Smooth muscle cell (in vitro differentiated cells): ENCODE measurements around the gene ARHGAP10. TPM values are rescaled to one million over a fixed set of nuclear protein-coding genes. Genes with fewer than 3 reads are reported as not detected.

ENCODE experiments used
- DNase-seq: peaks from one replicate; lab custom pipeline; 2025; ENCODE audit not compliant: unreplicated experiment; lab: John Stamatoyannopoulos, UW
- H2AFZ ChIP-seq: fragments of 200-600 bp; sonication (generic); 2 replicates; pipeline ENCODE4 v1.6.0; 2016; ENCODE audit warnings: antibody characterized with exemption, low read depth, mild to moderate bottlenecking
- H3F3A ChIP-seq: fragments of 200-600 bp; sonication (generic); 2 replicates; pipeline ENCODE4 v1.6.0; 2017; ENCODE audit warnings: antibody characterized with exemption, low read depth
- H3K27ac ChIP-seq: fragments of 200-600 bp; sonication (generic); 2 replicates; pipeline ENCODE4 v1.5.1; 2016; ENCODE audit warnings: low read depth, mild to moderate bottlenecking
- H3K27me3 ChIP-seq: fragments of 200-600 bp; sonication (generic); 2 replicates; pipeline ENCODE4 v1.6.1; 2016; ENCODE audit warnings: low read depth, mild to moderate bottlenecking
- H3K36me3 ChIP-seq: fragments of 200-600 bp; sonication (generic); 2 replicates; pipeline ENCODE4 v1.5.1; 2016; ENCODE audit warnings: low read depth
- H3K4me1 ChIP-seq: fragments of 200-600 bp; sonication (generic); 2 replicates; pipeline ENCODE4 v1.5.1; 2016; ENCODE audit warnings: low read depth
- H3K4me2 ChIP-seq: fragments of 200-600 bp; sonication (generic); 2 replicates; pipeline ENCODE4 v1.6.0; 2016; ENCODE audit warnings: mild to moderate bottlenecking
- H3K4me3 ChIP-seq: fragments of 200-600 bp; sonication (generic); 2 replicates; pipeline ENCODE4 v1.5.1; 2016; ENCODE audit warnings: mild to moderate bottlenecking
- H3K79me2 ChIP-seq: fragments of 200-600 bp; sonication (generic); 2 replicates; pipeline ENCODE4 v1.6.0; 2016; ENCODE audit warnings: low read depth, mild to moderate bottlenecking
- H3K9ac ChIP-seq: fragments of 200-600 bp; sonication (generic); 2 replicates; pipeline ENCODE4 v1.6.0; 2016; ENCODE audit warnings: low read depth
- H3K9me3 ChIP-seq: fragments of 200-600 bp; sonication (generic); replicated peaks from 2 replicates; pipeline ENCODE4 v1.5.1; 2016; ENCODE audit warnings: low read depth
- H4K20me1 ChIP-seq: fragments of 200-600 bp; sonication (generic); 2 replicates; pipeline ENCODE4 v1.6.0; 2016; ENCODE audit warnings: low read depth
- WGBS: methylation state at CpG from one replicate; pipeline ENCODE4 v1.1.7; 2016; ENCODE audit warnings: low lambda C conversion rate; 5-methylcytosine and 5-hydroxymethylcytosine counted together
- polyA plus RNA-seq: library from polyadenylated mRNA; unstranded; fragments of >200 nt; fragmentation: Nextera tagmentation; extraction: Ambion mirVana; gene quantifications from 2 replicates; pipeline ENCODE4 v1.2.1, GENCODE V29; 2016
- total RNA-seq: library from RNA; depleted of rRNA; stranded (reverse); fragments of >200 nt; gene quantifications from 2 replicates; pipeline ENCODE4 v1.2.3, GENCODE V29; 2014
- TF ChIP-seq, protein P1 (sequence below): fragments of 200-600 bp; sonication (generic); IDR thresholded peaks from 2 replicates; pipeline ENCODE4 v1.5.1; 2017; ENCODE audit warnings: borderline replicate concordance, mild to moderate bottlenecking, antibody characterized with exemption; ENCODE audit not compliant: insufficient read depth, poor library complexity, severe bottlenecking

ARHGAP10 gene
- total and polyA plus RNA-seq, 2 experiments from 2014 or later: 6.2 to 11.6 TPM

DNA sequence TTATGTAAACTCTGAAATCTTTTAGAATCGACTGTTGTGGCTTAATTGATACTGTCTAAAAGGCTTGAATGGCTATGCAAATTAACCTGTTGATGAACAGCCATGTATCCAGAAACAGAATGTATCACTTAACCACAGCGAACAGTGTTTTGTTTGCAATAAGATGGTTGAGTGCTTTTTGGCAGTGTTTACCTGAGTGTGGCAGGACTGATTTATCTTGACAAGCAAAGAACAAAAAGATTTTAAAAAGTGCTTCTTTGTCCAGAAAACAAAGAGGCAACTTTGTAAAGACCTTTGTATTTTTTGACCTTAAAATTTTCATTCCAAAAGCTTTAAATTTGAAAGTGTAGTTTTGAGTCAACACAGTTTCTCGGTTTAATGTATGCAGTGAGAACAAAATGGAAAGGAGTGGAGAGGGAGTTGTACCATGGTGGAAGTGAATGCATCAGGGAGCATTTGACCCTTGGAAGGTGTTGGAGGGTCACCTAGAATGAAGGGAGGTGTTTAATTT, 18.0 kb downstream of the ARHGAP10 start:
- H3K4me3 ChIP-seq: no peak overlapping the region
- H3K9me3 ChIP-seq: no peaks in the 10 kb centered on the region
- no peak overlapping the region for H3K4me2 ChIP-seq
- TF ChIP-seq, protein P1, sequence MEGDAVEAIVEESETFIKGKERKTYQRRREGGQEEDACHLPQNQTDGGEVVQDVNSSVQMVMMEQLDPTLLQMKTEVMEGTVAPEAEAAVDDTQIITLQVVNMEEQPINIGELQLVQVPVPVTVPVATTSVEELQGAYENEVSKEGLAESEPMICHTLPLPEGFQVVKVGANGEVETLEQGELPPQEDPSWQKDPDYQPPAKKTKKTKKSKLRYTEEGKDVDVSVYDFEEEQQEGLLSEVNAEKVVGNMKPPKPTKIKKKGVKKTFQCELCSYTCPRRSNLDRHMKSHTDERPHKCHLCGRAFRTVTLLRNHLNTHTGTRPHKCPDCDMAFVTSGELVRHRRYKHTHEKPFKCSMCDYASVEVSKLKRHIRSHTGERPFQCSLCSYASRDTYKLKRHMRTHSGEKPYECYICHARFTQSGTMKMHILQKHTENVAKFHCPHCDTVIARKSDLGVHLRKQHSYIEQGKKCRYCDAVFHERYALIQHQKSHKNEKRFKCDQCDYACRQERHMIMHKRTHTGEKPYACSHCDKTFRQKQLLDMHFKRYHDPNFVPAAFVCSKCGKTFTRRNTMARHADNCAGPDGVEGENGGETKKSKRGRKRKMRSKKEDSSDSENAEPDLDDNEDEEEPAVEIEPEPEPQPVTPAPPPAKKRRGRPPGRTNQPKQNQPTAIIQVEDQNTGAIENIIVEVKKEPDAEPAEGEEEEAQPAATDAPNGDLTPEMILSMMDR: no peak
- DNase-seq: no peak
- H4K20me1 ChIP-seq: no peaks in the 10 kb centered on the region
- H3K79me2 ChIP-seq: peaks cover 8% of the 10 kb centered on the region
- H3K4me1 ChIP-seq: peaks cover 12% of the 10 kb centered on the region
- 84% methylated on average over 3 of the region's 3 CpGs for WGBS
- no peak overlapping the region for H3K9ac ChIP-seq
- no peak overlapping the region for H2AFZ ChIP-seq
- H3F3A ChIP-seq: peaks cover 13% of the 10 kb centered on the region
- H3K27me3 ChIP-seq: no peaks in the 10 kb centered on the region
- no peaks in the 10 kb centered on the region for H3K36me3 ChIP-seq
- no peak overlapping the region for H3K27ac ChIP-seq

DNA sequence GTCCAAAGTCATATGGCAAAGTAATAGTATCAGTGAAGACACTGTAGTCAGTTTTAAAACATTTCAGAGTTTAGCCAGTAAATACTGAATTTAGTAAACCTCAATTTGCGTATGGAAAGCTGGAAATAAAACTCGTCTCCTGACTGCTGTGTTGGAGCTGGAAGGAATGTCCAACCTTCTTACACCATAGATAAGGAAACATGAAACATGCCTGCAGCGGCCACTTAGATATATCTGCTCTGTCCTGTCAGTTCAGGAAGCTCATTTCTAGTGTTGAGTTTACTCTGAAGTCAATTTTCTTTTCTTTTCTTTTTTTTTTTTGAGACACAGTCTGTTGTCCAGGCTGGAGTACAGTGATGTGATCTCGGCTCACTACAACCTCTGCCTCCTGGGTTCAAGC, 21.2 kb downstream of the ARHGAP10 start:
- no peak overlapping the region for H3K9ac ChIP-seq
- WGBS: 45% methylated on average over 4 of the region's 4 CpGs
- no peaks in the 10 kb centered on the region for H3K36me3 ChIP-seq
- H3K4me2 ChIP-seq: peak overlapping the region; percentile 43
- H3K4me3 ChIP-seq: no peak overlapping the region
- TF ChIP-seq, protein P1: no peak
- DNase-seq: no peak
- no peak overlapping the region for H2AFZ ChIP-seq
- H3K27me3 ChIP-seq: no peaks in the 10 kb centered on the region
- H4K20me1 ChIP-seq: peaks cover 4% of the 10 kb centered on the region
- H3K27ac ChIP-seq: peak overlapping the region; percentile 74
- peaks cover 22% of the 10 kb centered on the region for H3K4me1 ChIP-seq
- H3F3A ChIP-seq: peaks cover 17% of the 10 kb centered on the region
- H3K9me3 ChIP-seq: no peaks in the 10 kb centered on the region
- H3K79me2 ChIP-seq: peaks cover 18% of the 10 kb centered on the region

DNA sequence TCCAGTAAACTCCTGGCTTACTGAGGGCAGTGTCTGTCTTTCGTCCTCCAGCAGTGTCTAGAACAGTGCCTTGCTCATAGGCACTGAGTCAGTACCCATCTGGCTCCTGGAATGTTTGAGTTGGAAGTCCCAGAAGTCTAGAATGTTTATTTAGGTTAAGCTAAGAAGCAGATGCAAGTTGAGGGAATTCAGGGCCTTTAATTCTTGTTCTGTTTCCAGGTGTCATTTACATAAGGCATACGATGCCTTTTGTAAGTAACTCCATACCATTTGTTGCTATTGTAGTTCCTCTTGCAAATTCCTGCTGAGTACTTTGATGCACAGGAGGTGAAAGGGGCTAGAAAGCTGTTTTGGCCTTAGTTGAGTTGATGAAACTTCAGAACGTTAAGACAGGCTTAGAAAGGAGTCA, 22.2 kb downstream of the ARHGAP10 start:
- H3F3A ChIP-seq: peaks cover 17% of the 10 kb centered on the region
- no peak for DNase-seq
- H3K9ac ChIP-seq: no peak overlapping the region
- H3K27me3 ChIP-seq: no peaks in the 10 kb centered on the region
- H4K20me1 ChIP-seq: peaks cover 4% of the 10 kb centered on the region
- WGBS: 19% methylated on average over 3 of the region's 3 CpGs
- no peak overlapping the region for H3K4me3 ChIP-seq
- peaks cover 23% of the 10 kb centered on the region for H3K79me2 ChIP-seq
- TF ChIP-seq, protein P1: no peak
- H2AFZ ChIP-seq: no peak overlapping the region
- H3K9me3 ChIP-seq: no peaks in the 10 kb centered on the region
- H3K4me1 ChIP-seq: peaks cover 22% of the 10 kb centered on the region
- H3K36me3 ChIP-seq: no peaks in the 10 kb centered on the region
- H3K27ac ChIP-seq: peak overlapping the region; percentile 74
- peak overlapping the region; percentile 72 for H3K4me2 ChIP-seq

DNA sequence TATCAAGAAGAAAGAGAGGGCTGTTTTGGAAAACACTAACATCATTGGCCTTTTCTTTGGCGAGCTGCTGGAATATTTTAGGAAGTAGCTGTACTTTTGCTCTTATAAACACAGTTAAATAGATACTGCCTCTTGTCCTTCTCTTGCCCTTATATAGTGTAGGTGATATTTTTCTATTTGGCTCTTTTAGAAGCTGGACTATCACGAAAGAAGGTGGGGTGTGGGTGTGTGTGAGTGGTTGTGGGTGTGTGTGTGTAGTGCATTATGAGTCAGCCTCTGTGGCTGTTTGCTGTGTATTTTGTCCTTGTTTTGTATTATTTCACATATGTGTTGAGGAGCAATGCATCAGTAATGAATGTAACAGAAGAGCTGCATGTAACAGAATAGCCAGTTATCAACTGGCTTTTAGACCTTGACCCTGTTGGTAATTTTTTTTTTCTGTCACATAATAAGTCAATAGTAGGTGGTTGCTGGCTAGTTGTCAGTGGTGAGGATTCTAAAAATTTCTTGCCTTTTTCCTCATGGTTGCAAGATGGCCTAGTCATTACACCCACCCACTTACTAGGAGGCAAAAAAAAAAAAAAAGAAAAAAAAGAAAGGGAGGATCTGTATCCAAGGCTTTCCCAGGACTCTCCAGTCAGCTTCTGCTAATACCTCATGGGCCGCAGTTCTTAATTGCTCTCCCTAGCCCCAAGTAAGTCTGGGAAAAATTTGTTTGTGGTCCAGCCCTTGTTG, 23.8 kb downstream of the ARHGAP10 start:
- Histone ChIP-seq H3K4me1 (peaks cover 18% of the 10 kb centered on the region), H3K9me3 (no peaks in the 10 kb centered on the region), H3K79me2 (peaks cover 30% of the 10 kb centered on the region), H4K20me1 (peaks cover 11% of the 10 kb centered on the region), H3K27ac (peak overlapping the region; percentile 74), H3K9ac (peak overlapping the region; percentile 11), H3F3A (peaks cover 17% of the 10 kb centered on the region), H3K27me3 (no peaks in the 10 kb centered on the region), H3K36me3 (no peaks in the 10 kb centered on the region), H3K4me3 (no peak overlapping the region), H2AFZ (no peak overlapping the region), H3K4me2 (peak overlapping the region; percentile 72)
- TF ChIP-seq, protein P1: no peak
- DNase-seq: no peak
- WGBS: 36% methylated on average over 3 of the region's 3 CpGs
